ENCODE measurements around the gene MAP4K4. TPM values are rescaled to one million over a fixed set of nuclear protein-coding genes. Genes with fewer than 3 reads are reported as not detected.
A peak's percentile ranks its signal among the peaks of the same experiment; 100 is the strongest.

The MAP4K4 gene
- polyA plus RNA-seq, 3 donors: 5.3 to 66.9 (median 8.7) TPM

DNA sequence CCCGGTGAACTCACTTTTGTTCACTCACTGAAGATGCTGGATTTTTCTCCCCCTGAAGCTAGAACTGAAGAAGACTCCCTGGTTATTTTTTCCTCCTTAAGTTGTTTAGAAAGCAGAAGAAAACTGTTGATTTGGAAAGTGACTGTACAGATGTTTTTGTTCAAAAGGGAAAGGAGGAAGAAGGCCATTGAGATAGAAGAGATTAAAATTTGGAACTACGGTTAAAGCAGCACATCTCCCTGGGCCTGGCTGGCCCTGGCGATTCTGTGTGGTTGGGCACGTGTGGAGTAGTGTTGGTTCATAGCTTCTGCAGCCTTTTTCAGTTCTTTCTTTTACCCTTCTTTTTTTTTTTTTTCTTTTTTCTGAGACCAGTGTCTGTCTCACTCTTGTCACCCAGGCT is 109.2 kb downstream of the MAP4K4 start:
- peaks cover 56% of the 10 kb centered on the region for H3K4me1 Mint-ChIP-seq
- H3K79me2 ChIP-seq (ENCODE audit: insufficient read depth, low read length): peaks cover 92% of the 10 kb centered on the region
- DNase-seq: no peak
- H3K9me3 ChIP-seq (replicated peaks in 1 of 2; ENCODE audit: control insufficient read depth in 1 of 2, insufficient read depth in 1 of 2, low read length in 2 of 2): no peaks in the 10 kb centered on the region
- peaks cover 14 to 27% of the 10 kb centered on the region in 2 donors for H3K36me3 Mint-ChIP-seq
- H3K4me1 ChIP-seq (ENCODE audit: control insufficient read depth in 1 of 2, insufficient read depth in 2 of 2, low read length in 2 of 2): peaks cover 20 to 21% of the 10 kb centered on the region in 2 donors
- WGBS (ENCODE audit: insufficient coverage): 20% methylated on average over 1 of the region's 4 CpGs
- peak overlapping the region in 1 of 2 donors; percentile 41 for H3K27ac ChIP-seq (ENCODE audit: low read depth in 1 of 2, low read length in 2 of 2)
- peaks cover 99% of the 10 kb centered on the region for H4K20me1 ChIP-seq (ENCODE audit: insufficient read depth, low read length)
- no peaks in the 10 kb centered on the region for H3K27me3 ChIP-seq (ENCODE audit: control insufficient read depth in 2 of 2, insufficient read depth in 2 of 2, low read length in 2 of 2)
- H3K9me3 Mint-ChIP-seq: no peaks in the 10 kb centered on the region
- H3K4me3 ChIP-seq (replicated peaks in 1 of 3; ENCODE audit: low read depth in 2 of 3, low read length in 3 of 3): no peak overlapping the region
- no peak overlapping the region for H3K9ac ChIP-seq (ENCODE audit: insufficient read depth, low read length, poor library complexity, severe bottlenecking)
- H3K27me3 Mint-ChIP-seq (ENCODE audit: low read depth in 3 of 3): no peaks in the 10 kb centered on the region
- H3K4me3 Mint-ChIP-seq: no peak overlapping the region
- H3K4me2 ChIP-seq (replicated peaks; ENCODE audit: extremely low read depth, low read length, poor library complexity, severe bottlenecking): peak overlapping the region; percentile 5
- H3K27ac Mint-ChIP-seq: peak overlapping the region in 6 of 7 donors; percentile 6 to 85 (median 50)
- no peak overlapping the region for H2AFZ ChIP-seq (ENCODE audit: insufficient read depth, low read depth, low read length, poor library complexity, severe bottlenecking)
- H3K36me3 ChIP-seq (replicated peaks in 1 of 2; ENCODE audit: control insufficient read depth in 1 of 2, insufficient read depth in 2 of 2, low read length in 2 of 2): peaks cover 0 to under 1% of the 10 kb centered on the region in 2 donors
- intact Hi-C loops (cut with micrococcal nuclease): no loop called here
- TF ChIP-seq, protein P1, sequence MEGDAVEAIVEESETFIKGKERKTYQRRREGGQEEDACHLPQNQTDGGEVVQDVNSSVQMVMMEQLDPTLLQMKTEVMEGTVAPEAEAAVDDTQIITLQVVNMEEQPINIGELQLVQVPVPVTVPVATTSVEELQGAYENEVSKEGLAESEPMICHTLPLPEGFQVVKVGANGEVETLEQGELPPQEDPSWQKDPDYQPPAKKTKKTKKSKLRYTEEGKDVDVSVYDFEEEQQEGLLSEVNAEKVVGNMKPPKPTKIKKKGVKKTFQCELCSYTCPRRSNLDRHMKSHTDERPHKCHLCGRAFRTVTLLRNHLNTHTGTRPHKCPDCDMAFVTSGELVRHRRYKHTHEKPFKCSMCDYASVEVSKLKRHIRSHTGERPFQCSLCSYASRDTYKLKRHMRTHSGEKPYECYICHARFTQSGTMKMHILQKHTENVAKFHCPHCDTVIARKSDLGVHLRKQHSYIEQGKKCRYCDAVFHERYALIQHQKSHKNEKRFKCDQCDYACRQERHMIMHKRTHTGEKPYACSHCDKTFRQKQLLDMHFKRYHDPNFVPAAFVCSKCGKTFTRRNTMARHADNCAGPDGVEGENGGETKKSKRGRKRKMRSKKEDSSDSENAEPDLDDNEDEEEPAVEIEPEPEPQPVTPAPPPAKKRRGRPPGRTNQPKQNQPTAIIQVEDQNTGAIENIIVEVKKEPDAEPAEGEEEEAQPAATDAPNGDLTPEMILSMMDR (IDR thresholded peaks at IDR 0.05): no peak

DNA sequence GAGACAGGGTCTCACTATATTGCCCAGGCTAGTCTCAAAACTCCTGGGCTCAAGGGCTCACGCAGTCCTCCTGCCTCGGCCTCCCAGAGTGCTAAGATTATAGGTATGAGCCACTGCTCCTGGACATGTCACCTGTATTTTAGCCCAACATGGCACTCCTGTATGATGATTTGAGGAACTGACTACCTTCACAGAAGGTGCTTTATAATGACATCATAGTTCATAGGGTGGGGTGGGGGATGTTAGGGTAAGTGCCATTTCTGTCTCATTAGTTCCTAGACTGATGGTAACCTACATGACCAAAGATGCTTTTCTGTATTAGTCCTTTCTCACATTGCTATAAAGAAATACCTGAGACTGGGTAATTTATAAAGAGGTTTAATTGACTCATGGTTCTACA is 109.7 kb downstream of the MAP4K4 start:
- H3K4me2 ChIP-seq (replicated peaks; ENCODE audit: extremely low read depth, low read length, poor library complexity, severe bottlenecking): no peak overlapping the region
- TF ChIP-seq, protein P1 (IDR thresholded peaks at IDR 0.05): no peak
- peaks cover 92% of the 10 kb centered on the region for H3K79me2 ChIP-seq (ENCODE audit: insufficient read depth, low read length)
- peaks cover 99% of the 10 kb centered on the region for H4K20me1 ChIP-seq (ENCODE audit: insufficient read depth, low read length)
- H2AFZ ChIP-seq (ENCODE audit: insufficient read depth, low read depth, low read length, poor library complexity, severe bottlenecking): no peak overlapping the region
- peak overlapping the region in 3 of 7 donors; percentile 30 to 58 (median 31) for H3K27ac Mint-ChIP-seq
- intact Hi-C loops (cut with micrococcal nuclease): no loop called here
- H3K4me3 ChIP-seq (replicated peaks in 1 of 3; ENCODE audit: low read depth in 2 of 3, low read length in 3 of 3): no peak overlapping the region
- peaks cover 20 to 21% of the 10 kb centered on the region in 2 donors for H3K4me1 ChIP-seq (ENCODE audit: control insufficient read depth in 1 of 2, insufficient read depth in 2 of 2, low read length in 2 of 2)
- H3K9ac ChIP-seq (ENCODE audit: insufficient read depth, low read length, poor library complexity, severe bottlenecking): no peak overlapping the region
- no peaks in the 10 kb centered on the region for H3K9me3 Mint-ChIP-seq
- no peaks in the 10 kb centered on the region for H3K9me3 ChIP-seq (replicated peaks in 1 of 2; ENCODE audit: control insufficient read depth in 1 of 2, insufficient read depth in 1 of 2, low read length in 2 of 2)
- no peaks in the 10 kb centered on the region for H3K27me3 Mint-ChIP-seq (ENCODE audit: low read depth in 3 of 3)
- no peak overlapping the region for H3K27ac ChIP-seq (ENCODE audit: low read depth in 1 of 2, low read length in 2 of 2)
- H3K36me3 Mint-ChIP-seq: peaks cover 10 to 28% of the 10 kb centered on the region in 2 donors
- WGBS (ENCODE audit: insufficient coverage): no CpG with 5 or more reads among the region's 2 CpGs
- no peak for DNase-seq
- no peaks in the 10 kb centered on the region for H3K27me3 ChIP-seq (ENCODE audit: control insufficient read depth in 2 of 2, insufficient read depth in 2 of 2, low read length in 2 of 2)
- peaks cover 0 to 3% of the 10 kb centered on the region in 2 donors for H3K36me3 ChIP-seq (replicated peaks in 1 of 2; ENCODE audit: control insufficient read depth in 1 of 2, insufficient read depth in 2 of 2, low read length in 2 of 2)
- H3K4me1 Mint-ChIP-seq: peaks cover 55% of the 10 kb centered on the region
- H3K4me3 Mint-ChIP-seq: no peak overlapping the region
